GM15510 (cell line): ENCODE measurements around the gene HNRNPR.

Source experiments
- POLR2A ChIP-seq: IDR thresholded peaks from 3 replicates; pipeline ENCODE4 v1.6.1; 2011; ENCODE audit warnings: borderline replicate concordance; ENCODE audit not compliant: insufficient read length; ENCODE audit errors: extremely low read depth

HNRNPR gene

GRCh38 chr1:23345920-23346319 lies 1.8 kb upstream of the HNRNPR start:
- no peak for TF ChIP-seq POLR2A

GRCh38 chr1:23344987-23345472 lies 946 bp upstream of the HNRNPR start:
- TF ChIP-seq POLR2A, result no peak

- TF ChIP-seq POLR2A, result no peak
Observed at GRCh38 chr1:23343221-23344110, 618 bp downstream of the HNRNPR start.

- TF ChIP-seq POLR2A, result no peak
Observed at GRCh38 chr1:23341931-23342692, 2.0 kb downstream of the HNRNPR start.

GRCh38 chr1:23339632-23340031 lies 4.5 kb downstream of the HNRNPR start:
- no peak for TF ChIP-seq POLR2A

GRCh38 chr1:23337869-23338268 lies 6.2 kb downstream of the HNRNPR start:
- TF ChIP-seq POLR2A, result no peak

GRCh38 chr1:23331713-23332112 lies 12.4 kb downstream of the HNRNPR start:
- TF ChIP-seq POLR2A, result no peak

GRCh38 chr1:23330846-23331245 lies 13.2 kb downstream of the HNRNPR start:
- no peak for TF ChIP-seq POLR2A

- TF ChIP-seq POLR2A, result no peak
Observed at GRCh38 chr1:23325393-23325792, 18.7 kb downstream of the HNRNPR start.

- TF ChIP-seq POLR2A, result no peak
Observed at GRCh38 chr1:23322770-23323169, 21.3 kb downstream of the HNRNPR start.

- no peak for TF ChIP-seq POLR2A
Observed at GRCh38 chr1:23304140-23304620, 39.9 kb downstream of the HNRNPR start.

GRCh38 chr1:23303524-23303923 lies 40.6 kb downstream of the HNRNPR start:
- TF ChIP-seq POLR2A, result no peak

GRCh38 chr1:23296931-23297330 lies 47.2 kb downstream of the HNRNPR start:
- TF ChIP-seq POLR2A, result no peak

- TF ChIP-seq POLR2A, result no peak
Observed at GRCh38 chr1:23291706-23292105, 52.4 kb downstream of the HNRNPR start.

- no peak for TF ChIP-seq POLR2A
Observed at GRCh38 chr1:23290836-23291565, 53.1 kb downstream of the HNRNPR start.

- TF ChIP-seq POLR2A, result no peak
Observed at GRCh38 chr1:23288671-23289070, 55.4 kb downstream of the HNRNPR start.

- no peak for TF ChIP-seq POLR2A
Observed at GRCh38 chr1:23288201-23288600, 55.9 kb downstream of the HNRNPR start.
